Body of pancreas (tissue), 4 donors: Measurements from ENCODE around the gene OLFML1. TPM values are rescaled to one million over a fixed set of nuclear protein-coding genes. Genes with fewer than 3 reads are reported as not detected.
A peak's percentile ranks its signal among the peaks of the same experiment; 100 is the strongest.

Experiments
- ATAC-seq: fragments of 150-250 bp; one replicate; pipeline ENCODE4 v1.9.1; 2016
- DNase-seq, 4 donors: peaks; one replicate each; pipeline ENCODE4 v3.0.0-alpha.2; 2019
- H3K27ac ChIP-seq, 4 donors: fragments of 200-600 bp; sonication (generic); 1 replicate in 3 of 4; 2 replicates in 1 of 4; pipeline versions ENCODE4 v1.5.1 to v1.6.1; 2016 to 2019; ENCODE audit warnings: mild to moderate bottlenecking in 1 of 4, mixed read lengths in 1 of 4, moderate library complexity in 1 of 4
- H3K27me3 ChIP-seq, 2 donors: fragments of 200-600 bp; sonication (generic); one replicate each; pipeline ENCODE4 v1.6.0; 2016; ENCODE audit warnings: mild to moderate bottlenecking in 1 of 2
- H3K36me3 ChIP-seq, 2 donors: fragments of 200-600 bp; sonication (generic); replicated peaks in 1 of 2; 2 replicates each; pipeline ENCODE4 v1.5.1; 2016; ENCODE audit warnings: low read depth in 2 of 2; ENCODE audit not compliant: insufficient read depth in 1 of 2
- H3K4me1 ChIP-seq: fragments of 200-600 bp; sonication (generic); one replicate; pipeline ENCODE4 v1.6.0; 2016
- H3K4me3 ChIP-seq, 2 donors: fragments of 200-600 bp; sonication (generic); 1 replicate in 1 of 2; 2 replicates in 1 of 2; pipeline ENCODE4 v1.5.1; 2016 to 2019
- H3K9me3 ChIP-seq, 3 donors: fragments of 200-600 bp; sonication (generic); 1 replicate in 2 of 3; 2 replicates in 1 of 3; pipeline ENCODE4 v1.5.1; 2016
- POLR2A ChIP-seq, 3 donors: fragments of 450-650 bp; IDR thresholded peaks; one replicate each; pipeline ENCODE4 v1.6.1; 2016; ENCODE audit warnings: antibody characterized with exemption in 3 of 3, mild to moderate bottlenecking in 2 of 3
- WGBS, 2 donors: methylation state at CpG; one replicate each; pipeline ENCODE4 v1.1.5; 2017; 5-methylcytosine and 5-hydroxymethylcytosine counted together
- intact Hi-C: fragments of 100-400 bp; cut with DNase I; formaldehyde crosslinking; loops from one replicate; pipeline ENCODE4 v1.15.1; 2023
- total RNA-seq, 2 donors: library from RNA; depleted of rRNA; stranded (reverse); fragments of >200 nt; gene quantifications; one replicate each; pipeline ENCODE4 v1.1.0, GENCODE V29; 2016
- TF ChIP-seq, protein P1 (sequence below), 7 experiments: fragments of 450-650 bp in 4 of 7; fragments of 200-600 bp in 3 of 7; sonication (generic) in 3 of 7; IDR thresholded peaks; one replicate each; pipeline ENCODE4 v1.5.1; 2016 to 2019; ENCODE audit warnings: antibody characterized with exemption in 7 of 7

The OLFML1 gene
- total RNA-seq, 2 donors from 2014 or later: 2.3 to 3.6 TPM

DNA sequence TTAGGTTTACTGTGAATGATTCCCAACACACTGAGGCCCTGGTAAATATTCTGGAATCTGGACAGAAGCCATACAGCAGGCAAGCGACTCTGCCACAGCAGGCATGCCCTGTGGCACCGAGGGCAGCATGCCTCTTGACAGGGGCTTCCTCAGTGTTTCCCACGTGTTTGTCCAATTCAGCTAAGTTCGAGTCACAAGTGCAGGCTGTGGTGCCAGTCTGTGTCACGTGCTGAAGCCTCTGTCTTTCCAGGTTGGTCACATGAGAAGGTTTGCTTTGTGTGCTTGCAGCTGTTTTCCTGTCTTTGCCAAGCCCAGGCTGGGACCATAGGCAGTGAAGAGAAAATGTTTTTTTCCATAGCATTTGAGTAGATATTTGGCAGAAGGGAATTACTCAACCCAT, 26.1 kb downstream of the OLFML1 start:
- intact Hi-C loops: no loop called here
- peak; percentile 54 for ATAC-seq

DNA sequence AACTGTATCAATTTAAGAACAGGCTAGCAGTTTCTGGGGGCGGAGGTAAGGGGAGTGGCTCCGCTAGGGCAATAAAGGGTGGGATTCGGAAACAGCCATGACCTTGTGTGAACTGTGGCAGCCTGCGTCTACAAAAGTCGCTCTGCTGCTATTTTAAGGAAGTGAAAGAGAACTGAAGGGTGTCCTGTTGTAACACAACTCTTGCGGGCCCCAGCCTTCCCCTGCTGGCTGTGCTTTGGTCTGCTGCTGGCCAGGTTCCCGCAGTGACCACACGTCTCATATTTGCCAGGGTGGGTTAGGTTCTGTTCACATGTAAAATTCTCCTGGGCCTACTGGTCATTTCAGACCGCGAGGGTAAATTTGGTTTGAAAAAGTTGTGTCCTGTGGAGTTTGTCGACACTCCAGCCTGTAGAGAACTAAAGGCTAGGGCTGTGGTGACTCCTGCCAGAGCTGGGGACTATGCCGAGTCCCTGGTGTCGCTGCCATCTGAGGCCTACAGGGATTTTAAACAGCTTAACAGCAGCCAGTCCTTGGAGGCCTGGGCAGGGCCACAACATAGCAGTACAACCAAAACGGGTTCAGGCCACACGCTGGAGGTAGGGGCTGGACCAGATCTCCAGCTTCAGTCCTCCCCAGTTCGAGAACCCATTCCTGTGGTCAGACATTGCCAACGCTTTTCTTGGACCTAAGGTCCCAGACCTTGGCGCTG, 27.4 kb downstream of the OLFML1 start:
- TF ChIP-seq, protein P1, sequence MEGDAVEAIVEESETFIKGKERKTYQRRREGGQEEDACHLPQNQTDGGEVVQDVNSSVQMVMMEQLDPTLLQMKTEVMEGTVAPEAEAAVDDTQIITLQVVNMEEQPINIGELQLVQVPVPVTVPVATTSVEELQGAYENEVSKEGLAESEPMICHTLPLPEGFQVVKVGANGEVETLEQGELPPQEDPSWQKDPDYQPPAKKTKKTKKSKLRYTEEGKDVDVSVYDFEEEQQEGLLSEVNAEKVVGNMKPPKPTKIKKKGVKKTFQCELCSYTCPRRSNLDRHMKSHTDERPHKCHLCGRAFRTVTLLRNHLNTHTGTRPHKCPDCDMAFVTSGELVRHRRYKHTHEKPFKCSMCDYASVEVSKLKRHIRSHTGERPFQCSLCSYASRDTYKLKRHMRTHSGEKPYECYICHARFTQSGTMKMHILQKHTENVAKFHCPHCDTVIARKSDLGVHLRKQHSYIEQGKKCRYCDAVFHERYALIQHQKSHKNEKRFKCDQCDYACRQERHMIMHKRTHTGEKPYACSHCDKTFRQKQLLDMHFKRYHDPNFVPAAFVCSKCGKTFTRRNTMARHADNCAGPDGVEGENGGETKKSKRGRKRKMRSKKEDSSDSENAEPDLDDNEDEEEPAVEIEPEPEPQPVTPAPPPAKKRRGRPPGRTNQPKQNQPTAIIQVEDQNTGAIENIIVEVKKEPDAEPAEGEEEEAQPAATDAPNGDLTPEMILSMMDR (IDR thresholded peaks at IDR 0.05): peak in 2 of 7 experiments; percentile 21 to 31
- TF ChIP-seq POLR2A (IDR thresholded peaks at IDR 0.05): peak in 1 of 3 donors; percentile 26
- Histone ChIP-seq H3K36me3 (no peaks in the 10 kb centered on the region), H3K27ac (peak overlapping the region; percentile 73 to 91 (median 88)), H3K9me3 (no peaks in the 10 kb centered on the region), H3K4me1 (peaks cover 44% of the 10 kb centered on the region), H3K27me3 (no peaks in the 10 kb centered on the region), H3K4me3 (peak overlapping the region in 1 of 2 donors; percentile 71)
- DNase-seq: peak; percentile 62 to 86 (median 75)
- intact Hi-C loops: no loop called here
- ATAC-seq: peak; percentile 22
- whole genome bisulfite sequencing, 2 donors: 9 to 15% methylated on average over 17 to 18 of the region's 18 CpGs

More for the DNA sequence above, 26.1 kb downstream of the OLFML1 start:
- Histone ChIP-seq H3K4me3 (no peak overlapping the region), H3K4me1 (peaks cover 44% of the 10 kb centered on the region), H3K27me3 (no peaks in the 10 kb centered on the region), H3K36me3 (no peaks in the 10 kb centered on the region), H3K27ac (peak overlapping the region; percentile 73 to 91 (median 88)), H3K9me3 (no peaks in the 10 kb centered on the region)
- WGBS, 2 donors: 7 to 8% methylated on average over 2 to 5 of the region's 5 CpGs
- peak; percentile 69 to 89 (median 87) for DNase-seq
- no peak for TF ChIP-seq POLR2A (IDR thresholded peaks at IDR 0.05)
- TF ChIP-seq, protein P1 (IDR thresholded peaks at IDR 0.05): no peak

GRCh38 chr11:7513234-7514098, 28.2 kb downstream of the OLFML1 start, which contains the start of gene PPFIBP2:
PPFIBP2 (plus strand) TSS chr11:7513999; CDS start chr11:7549476, 35,477 bp downstream.
- H3K4me3 ChIP-seq: peak within 1 kb of the TSS; percentile 61 to 71
- DNase-seq (peak; percentile 84 to 89 (median 86)), ATAC-seq (peak; percentile 89)
- peak; percentile 35 to 67 (median 53) for TF ChIP-seq POLR2A (IDR thresholded peaks at IDR 0.05)
- TF ChIP-seq, protein P1 (IDR thresholded peaks at IDR 0.05): peak; percentile 38 to 78 (median 58)
- intact Hi-C loops: no loop called here
- H3K9me3 ChIP-seq: no peaks in the 10 kb centered on the region
- H3K27ac ChIP-seq: peak within 1 kb of the TSS; percentile 73 to 91 (median 88)
- 0% methylated on average over 24 to 73 of the region's 79 CpGs for WGBS, 2 donors
- H3K36me3 ChIP-seq: no peaks in the 10 kb centered on the region
- H3K27me3 ChIP-seq: no peaks in the 10 kb centered on the region
- H3K4me1 ChIP-seq: peaks cover 38% of the 10 kb centered on the region

DNA sequence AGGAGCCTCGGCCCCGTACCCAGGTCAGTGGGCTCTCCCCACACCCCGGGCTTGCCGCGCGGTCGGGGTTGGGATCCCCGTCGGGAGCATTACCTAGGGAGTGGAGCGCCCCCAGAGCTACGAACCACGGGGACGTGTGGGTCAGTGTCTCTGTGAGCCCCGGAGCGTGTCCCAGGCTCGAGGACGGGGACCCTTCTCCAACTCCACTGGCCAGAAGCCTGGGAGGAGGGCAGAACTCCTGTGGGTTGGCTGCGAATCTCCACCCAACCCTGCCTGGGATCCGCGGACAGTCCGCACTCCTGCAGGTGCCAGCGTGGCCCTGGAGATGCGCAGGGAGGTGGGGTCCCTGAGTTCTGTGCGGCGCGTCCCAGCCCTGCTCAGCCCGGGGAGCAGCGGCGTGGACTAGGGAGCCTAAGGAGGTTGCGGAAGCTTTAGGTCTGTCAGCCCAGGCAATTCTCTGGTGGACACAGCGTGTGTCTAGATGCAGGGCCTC, 28.8 kb downstream of the OLFML1 start:
- intact Hi-C loops: no loop called here
- DNase-seq (peak in 2 of 4 donors; percentile 28 to 33), ATAC-seq (peak; percentile 5)
- Histone ChIP-seq H3K27me3 (no peaks in the 10 kb centered on the region), H3K9me3 (no peaks in the 10 kb centered on the region), H3K4me1 (peaks cover 36% of the 10 kb centered on the region), H3K36me3 (no peaks in the 10 kb centered on the region), H3K27ac (peak overlapping the region; percentile 73 to 91 (median 88)), H3K4me3 (peak overlapping the region; percentile 61 to 71)
- no peak for TF ChIP-seq POLR2A (IDR thresholded peaks at IDR 0.05)
- TF ChIP-seq, protein P1 (IDR thresholded peaks at IDR 0.05): no peak
- WGBS, 2 donors: 0 to 2% methylated on average over 11 to 31 of the region's 31 CpGs
